Measurements from ENCODE around the gene DHRS1. TPM values are rescaled to one million over a fixed set of nuclear protein-coding genes. Genes with fewer than 3 reads are reported as not detected.

The DHRS1 gene
- total and polyA plus RNA-seq, 2 donors (not counting 1 experiment from before 2014, with no cell fraction given), result 10.7 to 21.0 TPM

DNA sequence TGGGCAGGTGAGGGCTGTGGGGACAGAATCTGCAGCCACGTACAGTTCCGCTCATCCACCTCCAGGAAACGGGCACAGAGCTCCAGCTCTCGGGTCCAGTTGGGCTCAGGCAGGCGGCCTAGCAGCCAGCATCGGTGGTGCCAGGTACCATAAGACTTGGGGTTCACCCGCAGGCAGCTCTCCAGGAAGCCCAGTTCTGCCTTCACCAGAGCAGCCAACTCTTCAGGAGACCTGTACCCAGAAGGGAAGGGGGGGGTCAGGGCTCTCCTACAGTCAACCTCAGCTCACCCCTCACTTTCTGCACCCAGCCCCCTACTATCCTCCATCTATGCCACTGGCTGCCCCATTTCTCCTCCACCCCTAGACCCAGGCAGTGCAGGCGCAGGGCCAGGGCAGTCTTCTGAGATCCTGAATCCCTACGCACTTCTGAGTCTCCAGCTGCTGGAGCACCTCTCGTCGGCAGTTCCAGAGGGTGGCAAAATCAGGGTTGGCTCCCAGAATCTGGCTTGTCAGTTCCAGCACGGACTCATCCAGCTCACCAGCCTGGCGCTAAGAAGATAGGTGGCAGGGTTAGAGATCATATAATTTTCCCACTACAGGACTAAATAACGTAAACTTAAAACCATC lies 29.6 kb downstream of the DHRS1 start:
- H4K20me1 ChIP-seq (ENCODE audit: control insufficient read depth, extremely low read depth, insufficient read depth, low read length), result no peaks in the 10 kb centered on the region
- no peak overlapping the region for H3K4me2 ChIP-seq (ENCODE audit: extremely low read depth, insufficient read depth, low read length)
- TF ChIP-seq EZH2 (IDR thresholded peaks at IDR 0.05; ENCODE audit: low read length, missing control alignments), result no peak
- H3K27ac ChIP-seq (ENCODE audit: insufficient read depth, low read length), result no peak overlapping the region
- no peak overlapping the region for H2AFZ ChIP-seq (ENCODE audit: low read length)
- no peaks in the 10 kb centered on the region for H3K27me3 ChIP-seq (ENCODE audit: control insufficient read depth, insufficient read depth, low read length)
- H3K36me3 ChIP-seq (ENCODE audit: control insufficient read depth, insufficient read depth, low read length), result peaks cover 9% of the 10 kb centered on the region
- H3K4me3 ChIP-seq (replicated peaks in 1 of 4; ENCODE audit: control extremely low read depth in 1 of 4, insufficient read depth in 1 of 4, low read depth in 3 of 4, low read length in 4 of 4), result no peak overlapping the region
- DNase-seq (ENCODE audit: low read depth in 2 of 2), result no peak
- H3K4me1 ChIP-seq (ENCODE audit: control insufficient read depth, extremely low read depth, insufficient read depth, low read length), result no peaks in the 10 kb centered on the region
- H3K79me2 ChIP-seq (ENCODE audit: control insufficient read depth, insufficient read depth, low read length), result no peaks in the 10 kb centered on the region
- no peak overlapping the region for H3K9ac ChIP-seq (ENCODE audit: insufficient read depth, low read length)
- no peaks in the 10 kb centered on the region for H3K9me3 ChIP-seq (ENCODE audit: control insufficient read depth, insufficient read depth, low read depth, low read length)

DNA sequence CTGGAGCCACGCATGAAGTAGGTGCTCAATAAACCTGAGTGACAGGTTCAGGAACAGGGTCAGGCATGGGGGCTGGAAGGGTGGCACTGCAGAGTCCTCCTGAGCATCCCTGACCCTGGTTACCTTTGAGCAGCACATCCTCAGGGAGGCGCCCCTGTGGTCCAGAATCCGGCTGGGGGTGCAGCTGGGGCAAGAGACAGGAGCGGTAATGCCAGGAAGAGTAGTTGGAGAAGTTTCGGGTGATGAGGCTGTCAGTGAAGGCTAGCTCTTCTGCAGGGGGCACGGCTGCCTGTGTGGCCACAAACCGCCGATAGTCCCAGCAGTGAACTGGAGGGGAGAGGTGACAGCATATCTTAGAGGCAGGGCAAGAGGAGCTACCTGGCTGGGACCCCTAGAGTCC lies 30.2 kb downstream of the DHRS1 start:
- H3K79me2 ChIP-seq (ENCODE audit: control insufficient read depth, insufficient read depth, low read length), result no peaks in the 10 kb centered on the region
- H3K4me1 ChIP-seq (ENCODE audit: control insufficient read depth, extremely low read depth, insufficient read depth, low read length), result no peaks in the 10 kb centered on the region
- H3K4me3 ChIP-seq (replicated peaks in 1 of 4; ENCODE audit: control extremely low read depth in 1 of 4, insufficient read depth in 1 of 4, low read depth in 3 of 4, low read length in 4 of 4), result no peak overlapping the region
- H3K36me3 ChIP-seq (ENCODE audit: control insufficient read depth, insufficient read depth, low read length), result peaks cover 9% of the 10 kb centered on the region
- H4K20me1 ChIP-seq (ENCODE audit: control insufficient read depth, extremely low read depth, insufficient read depth, low read length), result no peaks in the 10 kb centered on the region
- no peak overlapping the region for H3K4me2 ChIP-seq (ENCODE audit: extremely low read depth, insufficient read depth, low read length)
- no peaks in the 10 kb centered on the region for H3K27me3 ChIP-seq (ENCODE audit: control insufficient read depth, insufficient read depth, low read length)
- DNase-seq (ENCODE audit: low read depth in 2 of 2), result no peak
- no peaks in the 10 kb centered on the region for H3K9me3 ChIP-seq (ENCODE audit: control insufficient read depth, insufficient read depth, low read depth, low read length)
- H3K27ac ChIP-seq (ENCODE audit: insufficient read depth, low read length), result no peak overlapping the region
- TF ChIP-seq EZH2 (IDR thresholded peaks at IDR 0.05; ENCODE audit: low read length, missing control alignments), result no peak
- TF ChIP-seq, protein P1, sequence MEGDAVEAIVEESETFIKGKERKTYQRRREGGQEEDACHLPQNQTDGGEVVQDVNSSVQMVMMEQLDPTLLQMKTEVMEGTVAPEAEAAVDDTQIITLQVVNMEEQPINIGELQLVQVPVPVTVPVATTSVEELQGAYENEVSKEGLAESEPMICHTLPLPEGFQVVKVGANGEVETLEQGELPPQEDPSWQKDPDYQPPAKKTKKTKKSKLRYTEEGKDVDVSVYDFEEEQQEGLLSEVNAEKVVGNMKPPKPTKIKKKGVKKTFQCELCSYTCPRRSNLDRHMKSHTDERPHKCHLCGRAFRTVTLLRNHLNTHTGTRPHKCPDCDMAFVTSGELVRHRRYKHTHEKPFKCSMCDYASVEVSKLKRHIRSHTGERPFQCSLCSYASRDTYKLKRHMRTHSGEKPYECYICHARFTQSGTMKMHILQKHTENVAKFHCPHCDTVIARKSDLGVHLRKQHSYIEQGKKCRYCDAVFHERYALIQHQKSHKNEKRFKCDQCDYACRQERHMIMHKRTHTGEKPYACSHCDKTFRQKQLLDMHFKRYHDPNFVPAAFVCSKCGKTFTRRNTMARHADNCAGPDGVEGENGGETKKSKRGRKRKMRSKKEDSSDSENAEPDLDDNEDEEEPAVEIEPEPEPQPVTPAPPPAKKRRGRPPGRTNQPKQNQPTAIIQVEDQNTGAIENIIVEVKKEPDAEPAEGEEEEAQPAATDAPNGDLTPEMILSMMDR (conservative IDR thresholded peaks at IDR 0.05 in 1 of 2, IDR thresholded peaks at IDR 0.05 in 1 of 2; ENCODE audit: low read depth in 1 of 2, low read length in 2 of 2), result no peak
- no peak overlapping the region for H3K9ac ChIP-seq (ENCODE audit: insufficient read depth, low read length)
- H2AFZ ChIP-seq (ENCODE audit: low read length), result no peak overlapping the region

DNA sequence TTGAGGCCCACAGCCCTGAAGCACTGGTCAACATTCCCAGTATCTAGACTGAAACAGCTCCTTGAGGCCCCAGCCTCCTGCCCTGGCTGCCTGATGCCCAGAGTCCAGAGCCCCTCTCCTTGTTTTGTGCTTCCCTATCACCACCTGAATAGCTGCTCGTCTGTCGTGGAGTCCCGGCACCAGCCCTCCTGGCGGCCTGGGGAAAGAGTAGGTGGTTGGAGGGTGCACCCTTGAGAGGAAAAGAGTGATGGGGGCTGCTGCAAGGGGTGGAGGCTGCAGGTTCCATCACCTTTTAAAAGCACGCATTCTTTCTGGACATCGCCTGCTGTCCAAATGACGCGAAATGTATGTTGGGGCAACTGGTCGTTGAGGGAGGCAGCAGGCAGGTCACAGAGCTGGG lies 31.4 kb downstream of the DHRS1 start:
- Histone ChIP-seq H3K4me3 (replicated peaks in 1 of 4; ENCODE audit: control extremely low read depth in 1 of 4, insufficient read depth in 1 of 4, low read depth in 3 of 4, low read length in 4 of 4) (no peak overlapping the region), H4K20me1 (ENCODE audit: control insufficient read depth, extremely low read depth, insufficient read depth, low read length) (no peaks in the 10 kb centered on the region), H3K9me3 (ENCODE audit: control insufficient read depth, insufficient read depth, low read depth, low read length) (no peaks in the 10 kb centered on the region), H3K4me2 (ENCODE audit: extremely low read depth, insufficient read depth, low read length) (no peak overlapping the region), H2AFZ (ENCODE audit: low read length) (no peak overlapping the region), H3K27ac (ENCODE audit: insufficient read depth, low read length) (no peak overlapping the region), H3K4me1 (ENCODE audit: control insufficient read depth, extremely low read depth, insufficient read depth, low read length) (no peaks in the 10 kb centered on the region), H3K79me2 (ENCODE audit: control insufficient read depth, insufficient read depth, low read length) (no peaks in the 10 kb centered on the region), H3K27me3 (ENCODE audit: control insufficient read depth, insufficient read depth, low read length) (no peaks in the 10 kb centered on the region), H3K9ac (ENCODE audit: insufficient read depth, low read length) (no peak overlapping the region), H3K36me3 (ENCODE audit: control insufficient read depth, insufficient read depth, low read length) (peaks cover 9% of the 10 kb centered on the region)
- TF ChIP-seq, protein P1 (conservative IDR thresholded peaks at IDR 0.05 in 1 of 2, IDR thresholded peaks at IDR 0.05 in 1 of 2; ENCODE audit: low read depth in 1 of 2, low read length in 2 of 2), result no peak
- no peak for TF ChIP-seq EZH2 (IDR thresholded peaks at IDR 0.05; ENCODE audit: low read length, missing control alignments)
- DNase-seq (ENCODE audit: low read depth in 2 of 2), result no peak
